Ovary (tissue), 9 donors: ENCODE data around the gene CASTOR1. TPM values are rescaled to one million over a fixed set of nuclear protein-coding genes. Genes with fewer than 3 reads are reported as not detected.

Source experiments
- DNase-seq, 5 donors: peaks; one replicate each; pipeline ENCODE4 v3.0.0-alpha.2; 2019 to 2020
- H3K27ac ChIP-seq, 2 donors: fragments of 200-600 bp; one replicate each; pipeline versions ENCODE4 v1.5.1 to v1.8.0; 2019 to 2022
- H3K27me3 ChIP-seq: fragments of 200-600 bp; one replicate; pipeline ENCODE4 v1.8.0; 2022
- H3K36me3 ChIP-seq: fragments of 200-600 bp; sonication (generic); one replicate; pipeline ENCODE4 v1.5.1; 2019
- H3K4me1 ChIP-seq: one replicate; pipeline ENCODE4 v1.8.1; 2013; ENCODE audit warnings: mild to moderate bottlenecking, moderate library complexity; ENCODE audit not compliant: insufficient read depth
- H3K4me3 ChIP-seq: fragments of 200-600 bp; sonication (generic); one replicate; pipeline ENCODE4 v1.5.1; 2017
- H3K9me3 ChIP-seq, 2 donors: fragments of 200-600 bp in 1 of 2; sonication (generic) in 1 of 2; one replicate each; pipeline versions ENCODE4 v1.5.1 to v1.8.1; 2013 to 2019; ENCODE audit warnings: mild to moderate bottlenecking in 1 of 2, moderate library complexity in 1 of 2
- CTCF ChIP-seq, 3 donors: fragments of 450-650 bp in 2 of 3; fragments of 200-600 bp in 1 of 3; IDR thresholded peaks; one replicate each; pipeline versions ENCODE4 v1.5.1 to v1.8.0; 2016 to 2022; ENCODE audit warnings: antibody characterized with exemption in 3 of 3, mild to moderate bottlenecking in 1 of 3
- EP300 ChIP-seq: sonication (generic); formaldehyde crosslinking; IDR thresholded peaks from one replicate; pipeline ENCODE4 v1.6.1; 2017; ENCODE audit warnings: antibody characterized with exemption
- POLR2A ChIP-seq: fragments of 450-650 bp; IDR thresholded peaks from one replicate; pipeline ENCODE4 v1.6.1; 2017; ENCODE audit warnings: antibody characterized with exemption, mild to moderate bottlenecking, moderate library complexity
- WGBS, 3 donors: extraction: QIAGEN DNeasy Blood & Tissue Kit in 1 of 3; methylation state at CpG; one replicate each; pipeline versions ENCODE4 v1.1.5 to v1.1.7; 2013 to 2017; 5-methylcytosine and 5-hydroxymethylcytosine counted together
- intact Hi-C, 4 donors: fragments of 100-400 bp; cut with DNase I; formaldehyde crosslinking; loops; one replicate each; pipeline versions ENCODE4 v1.11.0 to v1.15.1; 2022 to 2023
- polyA plus RNA-seq, 2 donors: library from polyadenylated mRNA; stranded (reverse); fragments of 200-250 nt in 1 of 2; fragments of 350-450 nt in 1 of 2; fragmentation: Illumina TruSeq in 1 of 2; extraction: RNeasy Lipid Tissue Mini Kit (QIAGEN cat#74804) in 1 of 2; gene quantifications; one replicate each; pipeline ENCODE4 v1.2.3, GENCODE V29; 2013 to 2014
- total RNA-seq, 7 donors: library from RNA; depleted of rRNA in 2 of 7; stranded (reverse); fragments of >200 nt in 2 of 7; fragmentation: NEBNext Ultra II Directional in 3 of 7; extraction: Animal tissue kit (Norgen Biotek cat#: 25700) in 3 of 7; gene quantifications; one replicate each; pipeline versions ENCODE4 v1.1.0 to v1.2.4, GENCODE V29; 2016 to 2023
- donor health status: DM: no; HTN: no; CAD: no; lungs with moderate emphysema.
- donor health status: DM: no; HTN: no; CAD: no.
- donor health status: Bipolar disorder and iron deficiency.
- donor health status: DM: yes; HTN: yes; CAD: no.
- donor health status: DM: no; HTN: no; CAD: no.
- donor health status: DM: yes; HTN: yes; CAD: no.

CASTOR1 gene
- total and polyA plus RNA-seq, 9 donors = 3.1 to 31.2 (median 20.6) TPM

- Histone ChIP-seq H3K27me3 (no peaks in the 10 kb centered on the region), H3K4me1 (peaks cover 6% of the 10 kb centered on the region), H3K27ac (no peak overlapping the region), H3K36me3 (no peaks in the 10 kb centered on the region), H3K4me3 (no peak overlapping the region), H3K9me3 (no peaks in the 10 kb centered on the region)
- DNase-seq = no peak
- 93 to 98% (median 97%) methylated on average over 5 of the region's 5 CpGs for WGBS, 3 donors
- intact Hi-C loops = loop anchor here in 2 of 4 donors (5.0 kb wide), 2 partner anchors 37 to 137 kb away; no protein-coding TSS in a partner anchor
- TF ChIP-seq CTCF (IDR thresholded peaks at IDR 0.05) (no peak), EP300 (no peak), POLR2A (no peak)
These were observed 44.7 kb downstream of the CASTOR1 start for GRCh38 chr22:30244641-30245040.

GRCh38 chr22:30244066-30244465 lies 45.2 kb downstream of the CASTOR1 start:
- no peak for DNase-seq
- TF ChIP-seq EP300 (no peak), CTCF (IDR thresholded peaks at IDR 0.05) (no peak), POLR2A (no peak)
- Histone ChIP-seq H3K4me3 (no peak overlapping the region), H3K27me3 (no peaks in the 10 kb centered on the region), H3K9me3 (no peaks in the 10 kb centered on the region), H3K36me3 (no peaks in the 10 kb centered on the region), H3K4me1 (peaks cover 7% of the 10 kb centered on the region), H3K27ac (no peak overlapping the region)
- WGBS, 3 donors = 96 to 97% (median 97%) methylated on average over 10 of the region's 10 CpGs
- intact Hi-C loops = loop anchor here in 1 of 4 donors (5.0 kb wide), 1 partner anchor 37 kb away; no protein-coding TSS in a partner anchor

GRCh38 chr22:30243661-30244060 lies 45.6 kb downstream of the CASTOR1 start:
- Histone ChIP-seq H3K27ac (no peak overlapping the region), H3K36me3 (no peaks in the 10 kb centered on the region), H3K27me3 (no peaks in the 10 kb centered on the region), H3K4me1 (peaks cover 11% of the 10 kb centered on the region), H3K9me3 (no peaks in the 10 kb centered on the region), H3K4me3 (no peak overlapping the region)
- 94 to 98% (median 95%) methylated on average over 21 to 22 of the region's 22 CpGs for WGBS, 3 donors
- intact Hi-C loops = loop anchor here in 1 of 4 donors (5.0 kb wide), 1 partner anchor 36 kb away; no protein-coding TSS in a partner anchor
- TF ChIP-seq CTCF (IDR thresholded peaks at IDR 0.05) = no peak
- no peak for TF ChIP-seq POLR2A
- no peak for TF ChIP-seq EP300
- no peak for DNase-seq

- no peak for TF ChIP-seq POLR2A
- no peak for TF ChIP-seq CTCF (IDR thresholded peaks at IDR 0.05)
- no peak for TF ChIP-seq EP300
- Histone ChIP-seq H3K36me3 (no peaks in the 10 kb centered on the region), H3K27me3 (no peaks in the 10 kb centered on the region), H3K9me3 (no peaks in the 10 kb centered on the region), H3K27ac (no peak overlapping the region), H3K4me3 (no peak overlapping the region), H3K4me1 (peaks cover 11% of the 10 kb centered on the region)
- intact Hi-C loops = loop anchor here in 1 of 4 donors (5.0 kb wide), 1 partner anchor 34 kb away; no protein-coding TSS in a partner anchor
- WGBS, 3 donors = 39 to 42% (median 42%) methylated on average over 15 of the region's 15 CpGs
- DNase-seq = no peak
These were observed 47.5 kb downstream of the CASTOR1 start for GRCh38 chr22:30241576-30242371.
